Omental fat pad (tissue), 4 donors: ENCODE measurements around the gene PAX3. TPM values are rescaled to one million over a fixed set of nuclear protein-coding genes. Genes with fewer than 3 reads are reported as not detected.
A peak's percentile ranks its signal among the peaks of the same experiment; 100 is the strongest.

ENCODE experiments used
- ATAC-seq: fragments of 150-250 bp; one replicate; pipeline ENCODE4 v1.9.1; 2016; ENCODE audit warnings: mild to moderate bottlenecking, moderate library complexity; ENCODE audit not compliant: low FRiP score
- DNase-seq: peaks from one replicate; pipeline ENCODE4 v3.0.0-alpha.2; 2019; ENCODE audit warnings: low spot score
- total RNA-seq, 4 donors: library from RNA; depleted of rRNA; stranded (reverse); fragments of >200 nt; gene quantifications; one replicate each; pipeline ENCODE4 v1.1.0, GENCODE V29; 2016
- TF ChIP-seq, protein P1 (sequence below), 3 donors: fragments of 450-650 bp; IDR thresholded peaks; one replicate each; pipeline ENCODE4 v1.5.1; 2016 to 2017; ENCODE audit warnings: antibody characterized with exemption in 3 of 3, mild to moderate bottlenecking in 3 of 3, moderate library complexity in 2 of 3

The PAX3 gene
- total RNA-seq, 4 donors from 2014 or later: not detected

- DNase-seq (no peak), ATAC-seq (peak; percentile 50)
- TF ChIP-seq, protein P1, sequence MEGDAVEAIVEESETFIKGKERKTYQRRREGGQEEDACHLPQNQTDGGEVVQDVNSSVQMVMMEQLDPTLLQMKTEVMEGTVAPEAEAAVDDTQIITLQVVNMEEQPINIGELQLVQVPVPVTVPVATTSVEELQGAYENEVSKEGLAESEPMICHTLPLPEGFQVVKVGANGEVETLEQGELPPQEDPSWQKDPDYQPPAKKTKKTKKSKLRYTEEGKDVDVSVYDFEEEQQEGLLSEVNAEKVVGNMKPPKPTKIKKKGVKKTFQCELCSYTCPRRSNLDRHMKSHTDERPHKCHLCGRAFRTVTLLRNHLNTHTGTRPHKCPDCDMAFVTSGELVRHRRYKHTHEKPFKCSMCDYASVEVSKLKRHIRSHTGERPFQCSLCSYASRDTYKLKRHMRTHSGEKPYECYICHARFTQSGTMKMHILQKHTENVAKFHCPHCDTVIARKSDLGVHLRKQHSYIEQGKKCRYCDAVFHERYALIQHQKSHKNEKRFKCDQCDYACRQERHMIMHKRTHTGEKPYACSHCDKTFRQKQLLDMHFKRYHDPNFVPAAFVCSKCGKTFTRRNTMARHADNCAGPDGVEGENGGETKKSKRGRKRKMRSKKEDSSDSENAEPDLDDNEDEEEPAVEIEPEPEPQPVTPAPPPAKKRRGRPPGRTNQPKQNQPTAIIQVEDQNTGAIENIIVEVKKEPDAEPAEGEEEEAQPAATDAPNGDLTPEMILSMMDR (IDR thresholded peaks at IDR 0.05): no peak
These were observed 19.4 kb upstream of the PAX3 start for GRCh38 chr2:222318026-222318711.

- TF ChIP-seq, protein P1 (IDR thresholded peaks at IDR 0.05): no peak
- no peak for DNase-seq
- no peak for ATAC-seq
These were observed 16.8 kb upstream of the PAX3 start for GRCh38 chr2:222315443-222316121.

- TF ChIP-seq, protein P1 (IDR thresholded peaks at IDR 0.05): no peak
- DNase-seq: no peak
- no peak for ATAC-seq
These were observed 15.0 kb upstream of the PAX3 start for GRCh38 chr2:222313816-222314215.

DNA sequence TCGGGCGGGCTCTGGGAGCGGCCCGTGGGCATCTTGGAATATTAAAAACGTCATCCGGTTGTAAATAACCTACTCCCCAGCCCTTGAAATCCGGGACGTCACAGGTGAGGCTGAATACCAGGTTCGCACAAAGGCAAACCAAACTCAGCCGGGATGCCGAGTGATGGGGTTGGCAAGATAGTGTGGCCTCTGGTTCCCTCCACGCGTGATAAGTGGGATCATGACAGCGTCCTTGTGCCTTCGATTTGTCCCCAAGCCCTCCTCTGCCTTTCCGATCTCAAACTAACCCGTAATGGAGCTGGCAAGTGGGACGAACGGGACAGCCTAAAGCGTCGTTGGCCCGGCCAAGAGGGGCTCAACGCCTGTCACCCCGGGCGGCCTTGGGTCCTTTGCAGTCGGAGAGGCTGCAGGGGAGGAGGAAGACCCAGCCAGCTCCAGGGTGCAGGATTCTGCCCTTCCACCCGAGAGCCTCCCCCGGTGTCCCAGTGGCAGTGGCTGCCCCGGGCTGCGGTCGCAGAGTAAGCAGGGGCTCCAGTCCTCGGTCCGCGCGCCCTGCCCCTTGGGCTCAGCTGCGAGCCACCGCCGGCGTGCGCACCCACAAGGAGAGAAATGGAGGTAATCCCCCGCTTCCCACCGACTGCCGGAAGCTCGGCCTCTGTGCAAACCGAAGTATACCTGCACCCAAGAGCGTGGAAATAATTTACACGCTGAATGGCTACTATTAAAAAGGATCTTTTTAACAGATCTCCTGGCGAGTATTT lies 13.4 kb upstream of the PAX3 start:
- TF ChIP-seq, protein P1 (IDR thresholded peaks at IDR 0.05): no peak
- DNase-seq: no peak
- ATAC-seq: no peak

GRCh38 chr2:222311319-222311977 lies 12.7 kb upstream of the PAX3 start:
- DNase-seq (no peak), ATAC-seq (no peak)
- TF ChIP-seq, protein P1 (IDR thresholded peaks at IDR 0.05): no peak

DNA sequence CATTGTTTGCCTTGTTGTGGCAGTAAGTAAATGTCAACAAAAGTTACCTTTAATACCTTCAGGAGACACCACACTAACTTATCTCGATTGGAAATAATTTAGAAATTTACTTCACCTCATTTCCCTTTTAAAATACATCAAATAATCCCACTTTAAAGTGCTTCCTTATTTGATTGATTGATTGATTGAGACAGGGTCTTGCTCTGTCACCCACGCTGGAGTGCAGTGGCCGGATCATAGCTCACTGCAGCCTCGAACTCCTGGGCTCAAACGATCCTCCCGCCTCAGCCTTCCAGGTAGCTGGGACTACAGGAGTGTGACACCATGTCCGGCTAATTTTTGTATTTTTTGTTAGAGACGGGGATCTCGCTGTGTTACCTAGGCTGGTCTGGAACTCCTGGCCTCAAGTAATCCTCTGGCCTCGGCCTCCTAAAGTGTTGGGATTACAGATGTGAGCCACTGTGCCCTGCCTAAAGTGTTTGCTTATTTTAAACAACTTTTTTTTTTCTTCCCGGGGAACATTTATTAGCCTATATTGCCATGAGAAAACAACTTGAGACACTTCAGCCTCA lies 12.0 kb upstream of the PAX3 start:
- no peak for ATAC-seq
- TF ChIP-seq, protein P1 (IDR thresholded peaks at IDR 0.05): no peak

More for the DNA sequence above, 12.0 kb upstream of the PAX3 start:
- DNase-seq: no peak
